Fibroblast of lung (primary cell): Measurements from ENCODE around the gene HDAC4. TPM values are rescaled to one million over a fixed set of nuclear protein-coding genes. Genes with fewer than 3 reads are reported as not detected.

ENCODE experiments used
- DNase-seq, 2 donors: peaks; one replicate each; pipeline versions ENCODE4 v3.0.0 to v3.0.0-alpha.2; 2010; ENCODE audit warnings: low read depth in 2 of 2
- H2AFZ ChIP-seq: 2 replicates; pipeline ENCODE4 v1.5.1; 2012; ENCODE audit warnings: low read length, control low read depth, inconsistent platforms
- H3K27ac ChIP-seq: 2 replicates; pipeline ENCODE4 v1.5.1; 2011; ENCODE audit warnings: low read length, control low read depth; ENCODE audit not compliant: insufficient read depth
- H3K27me3 ChIP-seq: 2 replicates; pipeline ENCODE4 v1.5.1; 2011; ENCODE audit warnings: mild to moderate bottlenecking, low read length; ENCODE audit not compliant: control insufficient read depth, insufficient read depth
- H3K36me3 ChIP-seq: 2 replicates; pipeline ENCODE4 v1.5.1; 2011; ENCODE audit warnings: low read length; ENCODE audit not compliant: control insufficient read depth, insufficient read depth
- H3K4me1 ChIP-seq: 2 replicates; pipeline ENCODE4 v1.5.1; 2011; ENCODE audit warnings: low read length; ENCODE audit not compliant: control insufficient read depth, insufficient read depth; ENCODE audit errors: extremely low read depth
- H3K4me2 ChIP-seq: 2 replicates; pipeline ENCODE4 v1.5.1; 2011; ENCODE audit warnings: low read length, control low read depth; ENCODE audit not compliant: insufficient read depth; ENCODE audit errors: extremely low read depth
- H3K4me3 ChIP-seq, 4 experiments: fragments of 200-600 bp in 1 of 4; sonication (generic) in 1 of 4; replicated peaks in 1 of 4; 2 replicates each; pipeline ENCODE4 v1.5.1; 2011 to 2016; ENCODE audit warnings: low read length in 4 of 4, low read depth in 3 of 4, mild to moderate bottlenecking in 3 of 4, control low read depth in 2 of 4, inconsistent platforms in 1 of 4, mixed read lengths in 1 of 4; ENCODE audit not compliant: insufficient read depth in 1 of 4; ENCODE audit errors: control extremely low read depth in 1 of 4
- H3K79me2 ChIP-seq: 2 replicates; pipeline ENCODE4 v1.5.1; 2012; ENCODE audit warnings: mild to moderate bottlenecking, low read length, inconsistent platforms; ENCODE audit not compliant: control insufficient read depth, insufficient read depth
- H3K9ac ChIP-seq: 2 replicates; pipeline ENCODE4 v1.5.1; 2011; ENCODE audit warnings: mild to moderate bottlenecking, low read length, control low read depth; ENCODE audit not compliant: insufficient read depth
- H3K9me3 ChIP-seq: 2 replicates; pipeline ENCODE4 v1.5.1; 2012; ENCODE audit warnings: low read depth, low read length; ENCODE audit not compliant: control insufficient read depth, insufficient read depth
- H4K20me1 ChIP-seq: 2 replicates; pipeline ENCODE4 v1.5.1; 2011; ENCODE audit warnings: low read length; ENCODE audit not compliant: control insufficient read depth, insufficient read depth; ENCODE audit errors: extremely low read depth
- EZH2 ChIP-seq: IDR thresholded peaks from 2 replicates; pipeline ENCODE4 v1.5.1; 2012; ENCODE audit warnings: low read length, control low read depth, mild to moderate bottlenecking; ENCODE audit errors: missing control alignments
- polyA plus RNA-seq, 2 donors: library from polyadenylated mRNA; depleted of rRNA in 1 of 2; stranded (reverse) in 1 of 2; unstranded in 1 of 2; fragments of >200 nt; gene quantifications; 2 replicates each; pipeline ENCODE4 v1.2.1, GENCODE V29; 2011 to 2012; ENCODE audit warnings: missing spikeins in 1 of 2
- total RNA-seq: library from RNA; depleted of rRNA; stranded (reverse); fragments of >200 nt; gene quantifications from 2 replicates; pipeline ENCODE4 v1.2.1, GENCODE V29; 2014
- TF ChIP-seq, protein P1 (sequence below), 2 donors: IDR thresholded peaks in 1 of 2; conservative IDR thresholded peaks in 1 of 2; 1 replicate in 1 of 2; 2 replicates in 1 of 2; pipeline ENCODE4 v1.5.1; 2011 to 2012; ENCODE audit warnings: low read length in 2 of 2, control low read depth in 1 of 2, inconsistent platforms in 1 of 2, low read depth in 1 of 2, mild to moderate bottlenecking in 1 of 2

Gene HDAC4
- total and polyA plus RNA-seq, 2 donors (not counting 1 experiment from before 2014, with no cell fraction given) = 7.4 to 19.8 TPM

DNA sequence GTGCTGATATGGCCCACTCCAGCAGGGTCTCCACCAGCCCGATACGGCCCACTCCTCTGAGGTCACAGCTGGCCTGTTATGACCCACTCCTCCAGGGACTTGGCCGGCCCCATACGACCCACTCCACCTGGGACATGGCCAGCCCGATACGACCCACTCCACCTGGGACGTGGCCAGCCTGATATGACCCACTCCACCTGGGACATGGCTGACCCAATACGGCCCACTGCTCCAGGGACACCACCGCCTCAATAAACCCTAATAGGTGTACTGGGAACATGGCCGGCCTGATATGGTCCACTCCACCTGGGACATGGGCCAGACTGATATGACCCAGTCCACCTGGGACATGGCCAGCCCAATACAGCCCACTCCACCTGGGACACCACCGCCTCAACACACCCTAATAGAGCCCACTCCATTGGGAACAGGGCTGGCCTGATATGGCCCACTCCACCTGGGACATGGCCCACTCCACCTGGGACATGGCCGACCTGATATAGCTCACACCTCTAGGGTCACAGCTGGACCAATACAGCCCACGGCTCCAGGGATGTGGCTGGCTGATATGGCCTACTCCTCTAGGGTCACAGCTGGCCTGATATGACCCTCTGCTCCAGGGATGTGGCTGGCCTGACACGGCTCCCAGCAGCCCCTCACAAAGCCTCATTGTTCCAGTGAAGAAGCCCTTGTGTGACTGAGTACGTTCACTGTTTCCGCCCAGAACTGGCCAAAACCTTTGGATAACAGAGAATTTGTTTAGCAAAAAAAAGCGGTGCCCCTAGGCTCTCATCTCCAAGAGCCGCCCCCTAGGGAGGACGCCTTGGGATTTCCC is 245.6 kb downstream of the HDAC4 start:
- Histone ChIP-seq H3K9ac (no peak overlapping the region), H3K27me3 (no peaks in the 10 kb centered on the region), H3K79me2 (no peaks in the 10 kb centered on the region), H3K9me3 (no peaks in the 10 kb centered on the region), H3K4me1 (no peaks in the 10 kb centered on the region), H2AFZ (no peak overlapping the region), H3K36me3 (peaks cover 3% of the 10 kb centered on the region), H3K27ac (no peak overlapping the region), H3K4me2 (no peak overlapping the region), H4K20me1 (no peaks in the 10 kb centered on the region), H3K4me3 (no peak overlapping the region)
- no peak for DNase-seq
- no peak for TF ChIP-seq EZH2
- TF ChIP-seq, protein P1, sequence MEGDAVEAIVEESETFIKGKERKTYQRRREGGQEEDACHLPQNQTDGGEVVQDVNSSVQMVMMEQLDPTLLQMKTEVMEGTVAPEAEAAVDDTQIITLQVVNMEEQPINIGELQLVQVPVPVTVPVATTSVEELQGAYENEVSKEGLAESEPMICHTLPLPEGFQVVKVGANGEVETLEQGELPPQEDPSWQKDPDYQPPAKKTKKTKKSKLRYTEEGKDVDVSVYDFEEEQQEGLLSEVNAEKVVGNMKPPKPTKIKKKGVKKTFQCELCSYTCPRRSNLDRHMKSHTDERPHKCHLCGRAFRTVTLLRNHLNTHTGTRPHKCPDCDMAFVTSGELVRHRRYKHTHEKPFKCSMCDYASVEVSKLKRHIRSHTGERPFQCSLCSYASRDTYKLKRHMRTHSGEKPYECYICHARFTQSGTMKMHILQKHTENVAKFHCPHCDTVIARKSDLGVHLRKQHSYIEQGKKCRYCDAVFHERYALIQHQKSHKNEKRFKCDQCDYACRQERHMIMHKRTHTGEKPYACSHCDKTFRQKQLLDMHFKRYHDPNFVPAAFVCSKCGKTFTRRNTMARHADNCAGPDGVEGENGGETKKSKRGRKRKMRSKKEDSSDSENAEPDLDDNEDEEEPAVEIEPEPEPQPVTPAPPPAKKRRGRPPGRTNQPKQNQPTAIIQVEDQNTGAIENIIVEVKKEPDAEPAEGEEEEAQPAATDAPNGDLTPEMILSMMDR (conservative IDR thresholded peaks at IDR 0.05 in 1 of 2, IDR thresholded peaks at IDR 0.05 in 1 of 2; ENCODE audit: low read depth in 1 of 2, low read length in 2 of 2) = no peak

- no peak for DNase-seq
- TF ChIP-seq, protein P1 (conservative IDR thresholded peaks at IDR 0.05 in 1 of 2, IDR thresholded peaks at IDR 0.05 in 1 of 2; ENCODE audit: low read depth in 1 of 2, low read length in 2 of 2) = no peak
- no peak for TF ChIP-seq EZH2
- Histone ChIP-seq H3K4me3 (no peak overlapping the region), H3K9ac (no peak overlapping the region), H3K4me1 (no peaks in the 10 kb centered on the region), H2AFZ (no peak overlapping the region), H3K36me3 (peaks cover 3% of the 10 kb centered on the region), H3K4me2 (no peak overlapping the region), H4K20me1 (no peaks in the 10 kb centered on the region), H3K9me3 (no peaks in the 10 kb centered on the region), H3K79me2 (no peaks in the 10 kb centered on the region), H3K27ac (no peak overlapping the region), H3K27me3 (no peaks in the 10 kb centered on the region)
Measured at GRCh38 chr2:239153806-239154591, 246.8 kb downstream of the HDAC4 start.

DNA sequence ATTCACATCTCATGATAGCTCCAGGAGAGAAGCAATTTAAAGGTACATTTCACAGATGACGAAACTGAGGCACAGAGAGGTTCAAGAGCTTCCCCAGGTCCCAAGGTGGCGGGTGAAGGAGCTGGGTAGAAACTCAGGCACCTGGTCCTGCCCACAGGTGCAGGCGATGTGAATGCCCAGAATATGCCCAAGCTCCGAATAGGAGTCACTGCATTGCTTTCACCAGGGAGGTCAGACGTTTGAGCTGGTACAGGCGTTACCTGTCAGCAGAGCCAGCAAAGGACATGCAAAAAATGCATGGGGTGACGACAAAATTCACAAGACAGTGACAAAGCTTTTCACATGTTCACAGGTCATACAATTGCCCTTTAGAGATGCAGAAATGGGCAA is 247.9 kb downstream of the HDAC4 start:
- no peak overlapping the region for H2AFZ ChIP-seq
- H3K4me3 ChIP-seq = no peak overlapping the region
- H3K9ac ChIP-seq = no peak overlapping the region
- DNase-seq = no peak
- H3K27ac ChIP-seq = no peak overlapping the region
- H3K36me3 ChIP-seq = peaks cover 3% of the 10 kb centered on the region
- no peak for TF ChIP-seq EZH2
- TF ChIP-seq, protein P1 (conservative IDR thresholded peaks at IDR 0.05 in 1 of 2, IDR thresholded peaks at IDR 0.05 in 1 of 2; ENCODE audit: low read depth in 1 of 2, low read length in 2 of 2) = no peak
- H3K9me3 ChIP-seq = no peaks in the 10 kb centered on the region
- no peaks in the 10 kb centered on the region for H4K20me1 ChIP-seq
- H3K27me3 ChIP-seq = no peaks in the 10 kb centered on the region
- no peaks in the 10 kb centered on the region for H3K4me1 ChIP-seq
- no peak overlapping the region for H3K4me2 ChIP-seq
- H3K79me2 ChIP-seq = no peaks in the 10 kb centered on the region
